Forelimb muscle (tissue), 1 donor: ENCODE measurements around the gene DMBT1. TPM values are rescaled to one million over a fixed set of nuclear protein-coding genes. Genes with fewer than 3 reads are reported as not detected.
A peak's percentile ranks its signal among the peaks of the same experiment; 100 is the strongest.
"Not testable (repeated sequence)": the region's sequence is repeated elsewhere in the genome, so short reads cannot be mapped to it uniquely, and the experiment has no call there.

ENCODE experiments used
- DNase-seq: peaks from one replicate; pipeline ENCODE4 v3.0.0-alpha.2; 2013; ENCODE audit warnings: low read depth
- polyA plus RNA-seq: library from polyadenylated mRNA; unstranded; fragments of 120-200 nt; gene quantifications from one replicate; pipeline ENCODE4 v1.2.1, GENCODE V29; 2013; ENCODE audit not compliant: insufficient read length

The DMBT1 gene
- polyA plus RNA-seq, 1 donor = not detected

GRCh38 chr10:122577311-122577885 is 16.8 kb downstream of the DMBT1 start:
- no peak for DNase-seq

GRCh38 chr10:122586070-122586469 is 25.5 kb downstream of the DMBT1 start:
- DNase-seq = not testable (repeated sequence)

- no peak for DNase-seq
Measured at GRCh38 chr10:122587098-122587760, 26.7 kb downstream of the DMBT1 start.

GRCh38 chr10:122588381-122588780 is 27.8 kb downstream of the DMBT1 start:
- DNase-seq = no peak

- no peak for DNase-seq
Measured at GRCh38 chr10:122590153-122590552, 29.6 kb downstream of the DMBT1 start.

- no peak for DNase-seq
Measured at GRCh38 chr10:122591736-122592135, 31.2 kb downstream of the DMBT1 start.

GRCh38 chr10:122592161-122592560 is 31.6 kb downstream of the DMBT1 start:
- no peak for DNase-seq

GRCh38 chr10:122617476-122618270 is 57.1 kb downstream of the DMBT1 start:
- no peak for DNase-seq

- no peak for DNase-seq
Measured at GRCh38 chr10:122618461-122619165, 58.1 kb downstream of the DMBT1 start.

GRCh38 chr10:122620961-122621360 is 60.4 kb downstream of the DMBT1 start:
- not testable (repeated sequence) for DNase-seq

GRCh38 chr10:122624546-122624945 is 64.0 kb downstream of the DMBT1 start:
- no peak for DNase-seq

- no peak for DNase-seq
Measured at GRCh38 chr10:122630526-122630925, 70.0 kb downstream of the DMBT1 start.

- DNase-seq = no peak
Measured at GRCh38 chr10:122632031-122632430, 71.5 kb downstream of the DMBT1 start.

GRCh38 chr10:122632576-122632975 is 72.0 kb downstream of the DMBT1 start:
- DNase-seq = no peak

GRCh38 chr10:122636953-122637352 is 76.4 kb downstream of the DMBT1 start:
- DNase-seq = no peak

GRCh38 chr10:122637376-122637775 is 76.8 kb downstream of the DMBT1 start:
- DNase-seq = peak; percentile 9

GRCh38 chr10:122638106-122638505 is 77.6 kb downstream of the DMBT1 start:
- no peak for DNase-seq

GRCh38 chr10:122639801-122640200 is 79.2 kb downstream of the DMBT1 start:
- no peak for DNase-seq

- no peak for DNase-seq
Measured at GRCh38 chr10:122640921-122641320, 80.4 kb downstream of the DMBT1 start.

- DNase-seq = no peak
Measured at GRCh38 chr10:122642726-122643605, 82.4 kb downstream of the DMBT1 start.

- no peak for DNase-seq
Measured at GRCh38 chr10:122643931-122644534, 83.5 kb downstream of the DMBT1 start.
